Smooth muscle cell (in vitro differentiated cells): ENCODE results near the gene TM4SF5. TPM values are rescaled to one million over a fixed set of nuclear protein-coding genes. Genes with fewer than 3 reads are reported as not detected.

Experiments used
- DNase-seq: peaks from one replicate; lab custom pipeline; 2025; ENCODE audit not compliant: unreplicated experiment; lab: John Stamatoyannopoulos, UW
- H2AFZ ChIP-seq: fragments of 200-600 bp; sonication (generic); 2 replicates; pipeline ENCODE4 v1.6.0; 2016; ENCODE audit warnings: antibody characterized with exemption, low read depth, mild to moderate bottlenecking
- H3F3A ChIP-seq: fragments of 200-600 bp; sonication (generic); 2 replicates; pipeline ENCODE4 v1.6.0; 2017; ENCODE audit warnings: antibody characterized with exemption, low read depth
- H3K27ac ChIP-seq: fragments of 200-600 bp; sonication (generic); 2 replicates; pipeline ENCODE4 v1.5.1; 2016; ENCODE audit warnings: low read depth, mild to moderate bottlenecking
- H3K27me3 ChIP-seq: fragments of 200-600 bp; sonication (generic); 2 replicates; pipeline ENCODE4 v1.6.1; 2016; ENCODE audit warnings: low read depth, mild to moderate bottlenecking
- H3K36me3 ChIP-seq: fragments of 200-600 bp; sonication (generic); 2 replicates; pipeline ENCODE4 v1.5.1; 2016; ENCODE audit warnings: low read depth
- H3K4me1 ChIP-seq: fragments of 200-600 bp; sonication (generic); 2 replicates; pipeline ENCODE4 v1.5.1; 2016; ENCODE audit warnings: low read depth
- H3K4me2 ChIP-seq: fragments of 200-600 bp; sonication (generic); 2 replicates; pipeline ENCODE4 v1.6.0; 2016; ENCODE audit warnings: mild to moderate bottlenecking
- H3K4me3 ChIP-seq: fragments of 200-600 bp; sonication (generic); 2 replicates; pipeline ENCODE4 v1.5.1; 2016; ENCODE audit warnings: mild to moderate bottlenecking
- H3K79me2 ChIP-seq: fragments of 200-600 bp; sonication (generic); 2 replicates; pipeline ENCODE4 v1.6.0; 2016; ENCODE audit warnings: low read depth, mild to moderate bottlenecking
- H3K9ac ChIP-seq: fragments of 200-600 bp; sonication (generic); 2 replicates; pipeline ENCODE4 v1.6.0; 2016; ENCODE audit warnings: low read depth
- H3K9me3 ChIP-seq: fragments of 200-600 bp; sonication (generic); replicated peaks from 2 replicates; pipeline ENCODE4 v1.5.1; 2016; ENCODE audit warnings: low read depth
- H4K20me1 ChIP-seq: fragments of 200-600 bp; sonication (generic); 2 replicates; pipeline ENCODE4 v1.6.0; 2016; ENCODE audit warnings: low read depth
- CTCF ChIP-seq: fragments of 200-600 bp; sonication (generic); IDR thresholded peaks from 2 replicates; pipeline ENCODE4 v1.5.1; 2017; ENCODE audit warnings: borderline replicate concordance, mild to moderate bottlenecking, antibody characterized with exemption; ENCODE audit not compliant: insufficient read depth, poor library complexity, severe bottlenecking
- WGBS: methylation state at CpG from one replicate; pipeline ENCODE4 v1.1.7; 2016; ENCODE audit warnings: low lambda C conversion rate; 5-methylcytosine and 5-hydroxymethylcytosine counted together
- polyA plus RNA-seq: library from polyadenylated mRNA; unstranded; fragments of >200 nt; fragmentation: Nextera tagmentation; extraction: Ambion mirVana; gene quantifications from 2 replicates; pipeline ENCODE4 v1.2.1, GENCODE V29; 2016
- total RNA-seq: library from RNA; depleted of rRNA; stranded (reverse); fragments of >200 nt; gene quantifications from 2 replicates; pipeline ENCODE4 v1.2.3, GENCODE V29; 2014

TM4SF5 gene
- total and polyA plus RNA-seq, 2 experiments from 2014 or later, result not detected

- Histone ChIP-seq H3K27me3 (no peaks in the 10 kb centered on the region), H3K4me1 (peaks cover 10% of the 10 kb centered on the region), H3K9ac (peak overlapping the region; percentile 81), H3F3A (no peaks in the 10 kb centered on the region), H3K4me3 (peak overlapping the region; percentile 92), H3K36me3 (no peaks in the 10 kb centered on the region), H3K4me2 (peak overlapping the region; percentile 86), H3K27ac (no peak overlapping the region), H2AFZ (peak overlapping the region; percentile 94), H3K9me3 (no peaks in the 10 kb centered on the region), H3K79me2 (no peaks in the 10 kb centered on the region), H4K20me1 (no peaks in the 10 kb centered on the region)
- TF ChIP-seq CTCF, result no peak
- WGBS, result 4% methylated on average over 16 of the region's 16 CpGs
- no peak for DNase-seq
Measured at GRCh38 chr17:4806456-4806776, 34.7 kb downstream of the TM4SF5 start.

- Histone ChIP-seq H4K20me1 (no peaks in the 10 kb centered on the region), H3K27me3 (no peaks in the 10 kb centered on the region), H3K27ac (no peak within 1 kb of the TSS), H3K4me3 (peak within 1 kb of the TSS; percentile 92), H2AFZ (peak within 1 kb of the TSS; percentile 94), H3K36me3 (no peaks in the 10 kb centered on the region), H3K9ac (peak within 1 kb of the TSS; percentile 89), H3K4me1 (peaks cover 10% of the 10 kb centered on the region), H3K9me3 (no peaks in the 10 kb centered on the region), H3F3A (no peaks in the 10 kb centered on the region), H3K79me2 (no peaks in the 10 kb centered on the region), H3K4me2 (peak within 1 kb of the TSS; percentile 86)
- peak; percentile 59 for DNase-seq
- WGBS, result under 1% methylated on average over 35 of the region's 106 CpGs
- TF ChIP-seq CTCF, result no peak
Measured at GRCh38 chr17:4806777-4807604, 35.3 kb downstream of the TM4SF5 start, which contains the start of gene PLD2. TSS of gene PLD2 (plus strand) at chr17:4807152. CDS start at chr17:4807773, 621 bp downstream.

- no peak for DNase-seq
- Histone ChIP-seq H2AFZ (peak overlapping the region; percentile 85), H3K36me3 (no peaks in the 10 kb centered on the region), H3K4me2 (peak overlapping the region; percentile 86), H3K27me3 (no peaks in the 10 kb centered on the region), H3K4me1 (peaks cover 10% of the 10 kb centered on the region), H3K4me3 (peak overlapping the region; percentile 92), H3K79me2 (no peaks in the 10 kb centered on the region), H3K9ac (peak overlapping the region; percentile 89), H4K20me1 (no peaks in the 10 kb centered on the region), H3K27ac (no peak overlapping the region), H3K9me3 (no peaks in the 10 kb centered on the region), H3F3A (no peaks in the 10 kb centered on the region)
- 53% methylated on average over 25 of the region's 32 CpGs for WGBS
- TF ChIP-seq CTCF, result no peak
Measured at GRCh38 chr17:4807605-4808377, 36.1 kb downstream of the TM4SF5 start.
